Adrenal gland (tissue), 5 donors: ENCODE results near the gene AIP.

Experiments used
- CTCF ChIP-seq, 6 experiments: fragments of 450-650 bp in 4 of 6; fragments of 200-600 bp in 2 of 6; sonication (generic) in 1 of 6; IDR thresholded peaks; 1 replicate in 5 of 6; 2 replicates in 1 of 6; pipeline versions ENCODE4 v1.5.1 to v1.8.0; 2016 to 2021; ENCODE audit warnings: antibody characterized with exemption in 6 of 6, mild to moderate bottlenecking in 2 of 6, moderate library complexity in 1 of 6
- POLR2A ChIP-seq, 2 donors: fragments of 450-650 bp; IDR thresholded peaks; one replicate each; pipeline ENCODE4 v1.6.1; 2017; ENCODE audit warnings: antibody characterized with exemption in 2 of 2, mild to moderate bottlenecking in 2 of 2, moderate library complexity in 1 of 2
- donor health status: DM: no; HTN: no; CAD: no.

GRCh38 chr11:67457453-67457852 is 25.4 kb upstream of the AIP start:
- TF ChIP-seq CTCF (IDR thresholded peaks at IDR 0.05) (no peak), POLR2A (IDR thresholded peaks at IDR 0.05) (no peak)
